ENCODE results near the gene MAPRE3.
A peak's percentile ranks its signal among the peaks of the same experiment; 100 is the strongest.

MAPRE3 gene

DNA sequence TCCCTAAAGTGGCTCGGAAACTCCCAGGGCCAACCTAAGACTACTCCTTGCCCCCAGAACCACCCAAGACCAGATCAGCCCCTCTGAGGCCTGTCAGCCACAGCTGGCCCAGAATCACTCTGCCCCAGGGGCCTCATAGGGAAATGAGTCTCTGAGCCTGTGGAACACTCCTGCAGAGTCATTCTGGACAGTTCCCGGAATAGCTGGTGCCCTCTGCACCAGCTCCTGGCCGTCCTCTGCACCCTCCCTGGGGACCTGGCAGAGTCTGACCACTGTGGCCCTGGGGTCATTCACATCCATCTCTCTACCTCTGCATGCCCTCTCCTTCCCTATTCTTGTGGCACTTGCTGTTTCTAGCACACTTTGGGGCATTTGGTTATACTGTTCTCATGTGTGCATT lies 47.7 kb downstream of the MAPRE3 start:
- no peak for DNase-seq

DNA sequence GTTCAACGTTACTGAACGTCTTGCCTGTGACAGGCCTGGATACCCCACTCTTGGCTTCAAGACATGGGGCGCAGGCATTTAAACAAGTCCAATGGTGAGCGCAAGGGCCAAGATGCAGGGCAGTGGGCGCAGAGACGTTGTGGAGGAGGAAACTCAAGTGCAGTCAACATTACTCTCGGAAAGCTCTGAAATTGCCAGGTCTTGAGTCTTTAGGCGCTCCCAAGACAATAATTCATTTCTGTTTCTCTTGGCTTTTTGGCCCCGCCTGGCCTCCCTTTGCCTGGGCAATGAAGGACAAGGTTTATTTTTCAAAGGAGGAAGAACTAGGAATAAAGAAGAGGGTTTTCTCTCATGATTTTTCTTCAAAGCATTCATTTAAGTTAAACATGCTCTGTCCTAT lies 49.0 kb downstream of the MAPRE3 start:
- DNase-seq = no peak

DNA sequence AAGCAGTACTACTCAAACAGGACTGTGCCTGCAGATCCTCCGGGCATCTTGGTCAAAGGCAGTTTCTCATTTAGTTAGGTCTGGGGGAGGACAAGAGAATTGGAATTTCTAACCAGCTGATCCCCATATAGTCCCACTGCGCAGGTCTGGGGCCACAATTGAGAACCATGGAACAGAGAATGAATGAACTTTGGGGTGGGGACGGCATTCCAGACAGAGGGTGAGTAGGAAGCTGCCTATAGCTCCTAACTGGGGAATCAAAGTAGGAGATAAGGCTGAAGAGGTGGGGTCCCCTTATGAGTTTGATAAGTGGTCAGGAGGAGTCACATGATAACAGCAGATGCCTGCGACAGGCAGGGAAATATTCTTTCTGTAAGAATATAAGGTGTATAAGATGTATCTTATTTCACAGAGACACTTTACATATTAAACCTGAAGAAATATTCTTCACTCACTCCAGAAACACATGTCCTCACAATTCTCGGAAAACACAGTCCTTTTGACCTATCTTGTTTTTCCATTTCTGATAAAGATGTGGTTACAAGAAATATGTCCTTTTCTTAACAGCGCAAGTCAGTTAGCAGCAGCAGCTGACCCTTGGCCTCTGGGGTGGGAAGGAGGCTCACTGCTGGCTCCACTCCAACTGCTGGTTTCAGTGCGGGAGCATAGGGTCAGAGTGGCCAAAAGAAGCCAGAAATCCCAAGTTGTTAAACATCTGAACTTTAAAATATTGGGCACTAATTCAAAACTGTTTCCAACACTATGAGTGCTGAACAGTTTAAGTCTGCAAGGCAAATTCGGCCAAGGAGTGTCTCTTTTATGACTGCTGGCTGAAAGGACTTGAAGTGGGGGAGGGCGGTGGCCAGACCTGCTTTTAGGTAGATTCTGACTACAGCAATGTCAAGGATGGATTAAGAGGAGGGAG lies 49.8 kb downstream of the MAPRE3 start:
- DNase-seq = no peak

DNA sequence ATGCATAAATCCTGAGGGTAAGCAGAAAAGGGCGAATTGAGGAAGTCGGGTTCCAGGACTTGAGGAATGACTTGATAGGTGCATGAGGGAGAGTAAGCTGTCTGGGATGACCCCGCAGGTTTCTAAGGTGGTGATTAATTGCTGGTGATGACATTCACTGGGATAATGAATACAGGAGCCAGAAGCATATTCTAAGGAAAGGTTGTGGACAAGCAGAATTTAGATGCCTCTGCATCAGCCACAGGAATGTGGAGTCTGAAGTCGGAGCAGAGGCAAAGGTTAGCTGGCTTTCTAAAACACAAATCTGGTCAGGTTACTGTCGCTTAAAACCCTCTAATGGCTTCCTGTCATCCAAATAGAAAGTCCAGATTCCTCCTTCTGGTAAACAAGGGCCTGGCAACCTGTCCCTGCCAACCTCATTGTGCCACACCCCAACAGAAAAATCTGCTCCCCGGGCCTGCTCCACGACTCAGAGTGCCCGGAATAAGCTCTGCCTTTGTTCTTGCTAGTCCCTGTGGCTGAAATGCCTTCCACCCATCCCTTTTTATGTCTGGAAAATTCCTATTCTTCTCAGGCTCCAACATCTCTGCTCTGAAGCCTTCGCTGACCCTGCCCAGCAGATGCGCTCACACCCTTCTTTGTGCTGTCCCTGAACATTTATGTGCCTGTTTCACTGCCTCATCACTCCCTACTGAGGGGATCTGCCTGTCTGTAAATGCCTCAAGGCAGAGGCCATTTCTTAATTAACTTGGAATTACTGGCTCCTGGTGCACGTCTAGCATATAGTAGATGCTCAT lies 51.0 kb downstream of the MAPRE3 start:
- DNase-seq = no peak

DNA sequence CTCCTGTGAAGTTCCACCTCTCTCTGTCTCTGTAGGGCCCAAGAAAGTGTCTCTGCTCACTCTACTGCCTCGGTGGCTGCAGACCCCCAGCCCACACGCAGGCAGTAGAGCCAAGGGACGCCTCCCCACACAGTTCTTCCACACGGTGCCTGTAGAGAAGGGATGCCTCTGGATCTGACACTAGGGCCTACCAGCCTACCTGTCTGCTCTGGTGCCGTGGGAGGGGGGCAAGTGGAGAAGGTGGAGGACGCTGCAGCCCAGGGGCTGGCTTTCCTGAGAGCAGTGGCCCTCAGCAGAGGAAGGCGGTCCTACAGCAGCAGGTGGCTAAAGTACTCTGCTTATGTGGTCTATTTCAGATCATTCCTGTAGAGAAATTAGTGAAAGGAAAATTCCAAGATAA lies 53.3 kb downstream of the MAPRE3 start:
- DNase-seq = no peak

DNA sequence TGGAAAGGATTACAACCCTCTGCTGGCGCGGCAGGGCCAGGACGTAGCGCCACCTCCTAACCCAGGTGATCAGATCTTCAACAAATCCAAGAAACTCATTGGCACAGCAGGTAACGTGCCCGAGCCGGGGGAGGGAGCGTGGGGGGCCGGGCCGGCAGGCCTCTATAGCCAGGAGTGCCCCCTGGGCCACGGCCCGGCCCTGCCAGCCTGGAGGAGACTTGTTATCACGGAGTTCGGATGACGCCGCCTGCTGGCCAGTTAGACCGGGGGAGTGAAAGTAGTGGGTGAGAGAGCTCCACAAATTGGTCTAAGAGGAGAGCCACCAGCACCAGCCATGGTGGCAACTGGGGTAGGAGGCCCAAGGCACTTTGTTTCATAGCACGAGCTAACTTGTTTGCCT lies 53.8 kb downstream of the MAPRE3 start:
- no peak for DNase-seq

DNA sequence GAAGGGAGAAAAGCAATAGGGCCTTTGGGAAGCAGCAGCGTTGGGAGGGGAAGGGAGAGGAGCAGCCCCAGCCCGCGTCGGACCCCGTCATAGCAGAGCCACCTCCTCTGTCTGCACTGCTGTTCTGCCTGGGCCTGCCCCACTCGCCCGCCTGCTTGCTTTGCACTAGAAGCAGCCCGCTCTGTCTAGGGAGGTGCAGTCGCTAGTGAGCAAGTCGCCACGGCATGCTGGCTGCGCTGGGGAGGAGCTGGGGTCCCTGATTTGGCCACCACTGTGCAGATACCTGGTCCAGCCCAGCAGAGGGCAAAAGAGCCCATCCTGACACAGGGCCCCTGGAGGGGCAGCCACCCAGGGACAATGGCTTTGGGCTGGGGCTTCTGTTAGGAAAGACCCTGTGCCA lies 54.4 kb downstream of the MAPRE3 start:
- DNase-seq = no peak

DNA sequence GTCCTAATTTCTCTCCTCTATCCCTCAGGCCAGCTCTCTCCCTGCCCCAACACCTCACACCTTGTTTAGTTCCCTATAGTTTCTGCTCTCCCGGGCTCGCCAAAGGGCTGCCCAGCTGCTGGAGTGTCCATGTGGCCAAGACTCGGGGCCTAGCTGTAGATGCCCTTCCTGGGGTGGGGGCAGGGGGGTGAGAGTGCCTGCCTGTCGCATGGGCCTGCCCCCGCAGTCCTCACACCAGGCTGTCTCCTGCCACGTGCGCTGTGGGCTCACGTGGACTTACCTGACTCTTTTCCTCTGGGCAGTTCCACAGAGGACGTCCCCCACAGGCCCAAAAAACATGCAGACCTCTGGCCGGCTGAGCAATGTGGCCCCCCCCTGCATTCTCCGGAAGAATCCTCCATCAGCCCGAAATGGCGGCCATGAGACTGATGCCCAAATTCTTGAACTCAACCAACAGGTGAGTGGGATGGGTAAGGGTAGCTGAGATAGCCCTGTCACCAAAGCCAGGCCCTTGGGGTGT lies 54.9 kb downstream of the MAPRE3 start:
- DNase-seq = no peak

DNA sequence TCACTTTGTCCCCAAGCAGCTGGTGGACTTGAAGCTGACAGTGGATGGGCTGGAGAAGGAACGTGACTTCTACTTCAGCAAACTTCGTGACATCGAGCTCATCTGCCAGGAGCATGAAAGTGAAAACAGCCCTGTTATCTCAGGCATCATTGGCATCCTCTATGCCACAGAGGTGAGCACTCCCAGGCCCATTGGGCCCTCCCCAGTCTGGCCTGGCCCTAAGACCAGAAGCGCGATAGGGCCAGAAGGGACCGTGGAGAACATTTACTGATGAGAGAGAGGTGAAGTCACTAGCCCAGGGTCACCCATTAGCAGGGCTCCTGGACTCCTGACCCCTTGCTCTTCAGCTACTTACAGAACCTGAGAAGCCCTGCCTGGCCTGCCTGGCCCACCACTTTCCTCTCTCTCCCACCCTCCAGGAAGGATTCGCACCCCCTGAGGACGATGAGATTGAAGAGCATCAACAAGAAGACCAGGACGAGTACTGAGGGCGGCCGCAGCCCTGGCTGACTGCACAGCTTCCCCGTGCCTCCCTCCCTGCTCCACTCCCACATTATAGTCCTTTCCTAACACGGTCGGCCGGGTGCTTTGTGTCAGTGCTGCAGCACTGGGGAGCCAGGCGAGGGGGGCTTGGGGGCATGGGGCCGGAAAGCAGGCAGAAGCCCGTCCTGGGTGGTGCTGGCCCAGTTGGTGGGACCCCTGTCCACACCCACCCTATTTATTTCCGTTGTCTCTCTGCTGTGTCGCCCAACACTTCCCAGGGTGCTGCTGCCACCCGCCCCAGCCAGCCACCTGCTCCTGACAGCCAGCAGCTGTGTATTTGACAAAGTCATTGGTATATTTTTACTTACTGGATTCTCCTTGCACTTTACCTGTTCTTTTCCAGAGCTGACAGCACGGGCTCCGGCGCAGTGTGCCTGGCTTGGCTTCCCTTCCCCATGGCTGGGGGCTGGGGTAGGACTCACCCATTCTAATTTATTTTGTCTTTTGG lies 55.7 kb downstream of the MAPRE3 start:
- no peak for DNase-seq

DNA sequence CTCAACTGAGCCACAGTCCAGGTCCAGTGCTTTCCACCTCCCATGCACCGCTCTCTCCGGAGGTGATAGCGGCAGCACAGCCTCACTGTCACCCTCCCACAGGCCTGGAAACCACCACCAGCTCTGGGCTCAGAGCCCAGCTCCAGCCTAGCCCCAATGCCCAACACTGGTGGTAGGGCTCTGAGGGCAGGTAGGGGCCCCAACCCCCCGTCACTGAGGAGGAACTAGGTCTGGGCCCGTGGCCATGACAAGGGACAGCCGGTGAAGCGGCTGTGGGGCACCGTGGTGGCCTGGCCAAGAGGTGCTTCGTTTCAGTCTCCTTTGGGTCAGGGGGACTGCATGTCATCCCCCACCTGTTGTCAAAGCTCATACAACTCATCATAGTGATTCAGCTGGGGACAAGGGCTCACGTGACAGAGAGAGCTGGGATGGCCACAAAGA lies 56.8 kb downstream of the MAPRE3 start:
- DNase-seq = no peak

DNA sequence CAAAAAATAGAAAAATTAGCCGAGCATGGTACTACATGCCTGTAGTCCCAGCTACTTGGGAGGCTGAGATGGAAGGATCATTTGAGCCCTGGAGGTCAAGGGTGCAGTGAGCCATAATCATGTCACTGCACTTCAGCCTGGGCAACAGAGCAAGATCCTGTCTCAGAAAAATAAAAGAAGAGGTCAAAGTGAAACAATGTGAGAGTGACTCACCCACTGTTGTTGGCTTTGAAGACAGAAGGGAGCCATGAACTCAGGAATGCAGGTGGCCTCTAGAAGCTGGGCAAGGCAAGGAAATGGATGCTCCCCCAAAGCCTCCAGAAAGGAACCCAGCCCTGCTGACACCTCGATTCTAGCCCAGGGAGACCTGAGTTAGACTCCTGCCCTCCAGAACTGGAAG lies 58.6 kb downstream of the MAPRE3 start:
- DNase-seq = no peak

DNA sequence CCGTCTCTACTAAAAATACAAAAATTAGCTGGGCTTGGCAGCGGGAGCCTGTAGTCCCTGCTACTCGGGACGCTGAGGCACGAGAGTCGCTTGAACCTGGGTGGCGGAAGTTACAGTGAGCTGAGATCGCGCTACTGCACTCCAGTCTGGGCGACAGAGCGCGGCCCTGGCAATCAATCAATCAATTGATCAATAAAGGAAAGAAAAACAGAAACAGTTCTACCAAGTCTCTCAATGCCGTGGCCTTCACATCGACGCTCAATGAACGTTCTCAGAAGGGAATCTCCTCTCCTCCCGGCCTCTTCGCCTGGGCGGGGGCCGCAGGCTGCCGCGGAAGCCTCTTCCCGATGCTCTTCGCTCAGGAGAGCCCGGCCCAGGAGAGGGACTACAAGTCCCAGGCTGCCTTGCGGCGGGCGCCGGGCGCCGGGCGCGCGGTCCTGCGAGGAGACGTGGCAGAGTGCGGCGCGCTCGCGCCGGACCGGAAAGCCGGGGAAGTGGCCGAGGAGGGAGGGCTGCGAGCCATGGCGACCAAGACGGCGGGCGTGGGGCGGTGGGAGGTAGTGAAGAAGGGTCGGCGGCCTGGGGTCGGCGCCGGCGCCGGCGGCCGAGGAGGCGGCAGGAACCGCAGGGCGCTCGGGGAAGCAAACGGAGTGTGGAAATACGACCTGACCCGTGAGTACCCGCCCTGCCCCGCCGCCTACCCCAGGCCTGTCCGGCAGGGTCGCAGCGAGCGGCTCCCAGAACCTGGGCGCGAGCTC lies 62.2 kb downstream of the MAPRE3 start, which contains the start of gene TMEM214:
Gene TMEM214, plus strand, starts transcription at position 471 of the 758 bp plus-strand sequence. Its CDS starts 51 bp downstream, at position 522.
- DNase-seq = peak; percentile 77

DNA sequence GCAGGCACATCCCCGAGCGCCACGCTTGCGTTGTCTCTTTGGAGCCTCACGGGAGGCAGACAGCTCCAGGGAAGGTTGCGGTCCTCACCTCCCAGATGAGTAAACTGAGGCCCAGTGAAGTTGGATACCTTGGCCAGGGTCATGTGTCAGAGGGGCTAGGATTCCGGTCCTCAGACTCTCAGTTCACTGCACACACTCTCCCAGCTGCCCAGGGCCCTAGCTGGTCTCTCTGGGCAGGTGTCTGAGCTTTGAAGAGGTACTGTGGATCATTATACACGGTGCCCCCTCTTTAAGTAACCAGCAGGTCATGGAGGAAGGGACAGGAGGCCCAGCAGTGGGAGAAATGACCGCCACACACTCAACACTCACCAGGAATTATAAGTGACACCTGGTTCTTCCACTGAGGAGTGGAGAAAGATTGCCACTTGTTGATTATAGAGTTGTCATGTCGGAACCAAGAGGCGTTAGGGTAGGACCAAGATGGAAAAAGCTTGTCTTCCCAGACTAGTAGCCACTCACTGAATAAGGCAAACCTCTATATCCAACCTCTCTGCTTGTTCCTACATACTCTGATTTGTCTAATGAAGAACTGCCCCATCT lies 62.9 kb downstream of the MAPRE3 start:
- no peak for DNase-seq

DNA sequence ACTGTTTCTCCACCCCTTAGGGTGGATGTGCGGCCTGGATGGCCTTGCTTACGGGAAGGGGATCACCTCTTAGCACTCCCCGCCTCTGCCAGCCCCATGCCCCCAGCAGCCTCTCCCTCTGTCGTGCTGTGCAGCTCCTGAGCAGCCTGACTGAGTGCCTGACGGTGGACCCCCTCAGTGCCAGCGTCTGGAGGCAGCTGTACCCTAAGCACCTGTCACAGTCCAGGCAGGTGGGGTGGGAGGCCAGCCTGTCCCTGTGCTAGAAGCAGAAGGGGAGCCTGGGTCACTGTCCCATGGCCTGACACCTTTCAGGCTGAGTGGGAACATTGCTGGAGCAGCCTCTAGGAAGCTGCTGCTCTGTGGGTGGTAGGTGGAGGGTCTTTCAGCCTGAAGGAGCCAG lies 67.6 kb downstream of the MAPRE3 start:
- no peak for DNase-seq

DNA sequence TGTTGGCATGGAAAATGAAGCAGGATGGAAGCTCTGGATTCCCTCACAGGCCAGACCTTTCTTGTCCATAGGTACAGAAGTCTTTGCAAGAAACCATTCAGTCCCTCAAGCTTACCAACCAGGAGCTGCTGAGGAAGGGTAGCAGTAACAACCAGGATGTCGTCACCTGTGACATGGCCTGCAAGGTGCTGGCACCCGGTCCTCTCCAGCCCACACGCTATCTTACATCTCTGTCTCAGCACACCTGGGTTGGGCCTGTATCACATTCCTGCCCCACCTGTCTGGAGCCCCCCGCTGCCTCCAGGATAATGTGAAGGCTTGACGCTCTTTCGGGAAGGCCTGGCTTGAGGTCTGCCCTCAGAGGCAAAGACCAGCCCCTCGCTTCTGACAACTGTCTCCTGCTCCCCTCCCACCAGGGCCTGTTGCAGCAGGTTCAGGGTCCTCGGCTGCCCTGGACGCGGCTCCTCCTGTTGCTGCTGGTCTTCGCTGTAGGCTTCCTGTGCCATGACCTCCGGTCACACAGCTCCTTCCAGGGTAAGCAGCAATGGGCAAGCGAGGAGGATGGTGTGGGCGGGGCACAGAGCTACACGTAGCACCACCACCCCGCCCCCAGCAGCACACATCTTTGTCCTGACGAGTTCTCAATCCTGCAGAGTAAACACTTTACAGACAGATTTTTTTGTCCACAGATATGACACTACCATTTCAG lies 68.3 kb downstream of the MAPRE3 start:
- DNase-seq = no peak

DNA sequence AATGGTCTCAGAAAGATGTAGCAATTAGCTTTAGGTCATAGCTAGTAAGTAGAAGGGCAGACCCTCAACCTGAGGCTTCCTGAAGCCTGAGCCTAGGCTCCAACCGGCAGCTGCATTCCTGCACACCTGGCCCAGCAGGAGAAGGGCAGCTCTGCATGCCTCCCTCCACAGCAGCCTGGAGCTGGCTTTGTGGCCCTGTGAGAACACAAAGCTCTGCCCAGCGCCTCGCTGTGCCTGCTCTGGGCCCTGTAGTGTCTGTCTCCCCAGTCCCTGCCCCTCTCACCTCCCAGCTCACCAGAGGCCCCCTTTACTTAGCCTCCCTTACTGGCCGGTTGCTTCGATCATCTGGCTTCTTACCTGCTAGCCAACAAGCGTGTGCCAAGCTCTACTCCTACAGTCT lies 69.0 kb downstream of the MAPRE3 start:
- DNase-seq = no peak

DNA sequence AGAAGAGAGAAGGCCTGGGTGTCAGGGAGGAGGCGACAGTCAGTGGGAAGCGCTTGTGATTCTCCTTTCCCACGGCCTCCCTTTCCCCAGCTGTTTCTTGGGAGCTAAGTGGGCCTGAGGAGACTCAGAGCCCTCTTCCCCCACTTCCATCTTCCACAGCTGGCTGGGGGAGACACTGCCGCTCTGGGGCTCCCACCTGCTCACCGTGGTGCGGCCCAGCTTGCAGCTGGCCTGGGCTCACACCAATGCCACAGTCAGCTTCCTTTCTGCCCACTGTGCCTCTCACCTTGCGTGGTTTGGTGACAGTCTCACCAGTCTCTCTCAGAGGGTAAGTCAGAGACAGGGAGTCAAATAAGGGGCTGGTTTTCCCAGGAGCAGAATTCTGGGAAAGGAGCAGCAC lies 69.4 kb downstream of the MAPRE3 start:
- no peak for DNase-seq

DNA sequence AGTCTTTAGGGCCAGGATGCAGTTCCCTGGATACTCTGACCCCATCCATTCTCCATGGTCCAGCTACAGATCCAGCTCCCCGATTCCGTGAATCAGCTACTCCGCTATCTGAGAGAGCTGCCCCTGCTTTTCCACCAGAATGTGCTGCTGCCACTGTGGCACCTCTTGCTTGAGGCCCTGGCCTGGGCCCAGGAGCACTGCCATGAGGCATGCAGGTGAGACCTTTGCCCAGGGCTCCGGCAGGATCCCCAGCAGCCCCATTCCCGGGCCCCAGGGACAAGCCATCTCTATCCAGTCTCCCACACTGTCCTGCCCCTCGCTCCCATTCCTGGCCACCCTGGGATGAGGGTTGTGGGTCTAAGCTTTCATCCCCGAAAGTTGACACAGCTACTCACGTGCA lies 69.8 kb downstream of the MAPRE3 start:
- DNase-seq = no peak

DNA sequence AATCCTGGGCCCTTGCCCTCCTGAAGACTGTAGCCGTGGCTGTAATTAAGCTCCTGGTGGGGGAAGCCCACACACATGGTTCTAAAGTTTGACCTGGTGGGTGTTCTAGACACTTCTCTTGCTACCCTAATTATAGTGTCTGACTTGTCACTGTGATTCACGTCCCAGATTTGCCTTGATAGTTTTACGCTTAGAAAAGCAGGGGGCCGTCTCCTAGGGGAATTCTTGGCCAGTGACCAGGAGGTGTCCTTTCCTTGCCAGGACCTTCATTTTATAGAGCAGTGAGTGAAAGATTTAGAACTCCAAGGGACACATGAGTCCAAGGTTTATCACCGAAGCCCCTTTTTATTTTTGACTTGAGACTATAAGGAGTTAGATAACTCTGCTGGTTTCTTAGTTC lies 71.3 kb downstream of the MAPRE3 start:
- no peak for DNase-seq

DNA sequence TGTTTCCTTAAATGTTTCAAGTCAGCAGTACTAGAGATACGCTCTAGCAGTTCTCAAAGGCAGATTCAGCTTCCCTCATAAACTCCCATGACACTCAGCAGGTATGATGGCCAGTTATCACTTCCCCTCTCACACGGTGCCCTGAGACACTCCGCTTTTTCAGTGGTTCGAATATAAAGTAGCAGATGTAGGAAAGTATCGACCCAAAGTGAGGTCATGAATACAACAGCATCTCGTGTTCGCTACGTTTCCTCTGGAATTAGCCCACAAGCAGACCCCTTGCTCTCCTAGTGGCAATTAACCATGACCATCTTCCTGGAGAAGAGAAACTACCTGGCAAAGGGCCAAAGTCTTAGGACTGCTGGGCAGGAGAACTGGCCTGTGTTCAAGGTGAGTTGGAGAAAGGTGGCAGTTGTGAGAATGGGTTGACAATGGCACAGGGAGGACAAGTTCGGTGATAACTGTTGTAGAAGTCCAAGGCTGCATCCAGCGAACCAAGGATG lies 71.8 kb downstream of the MAPRE3 start:
- DNase-seq = peak; percentile 47
